H9 (cell line): Measurements from ENCODE around the gene MRO. TPM values are rescaled to one million over a fixed set of nuclear protein-coding genes. Genes with fewer than 3 reads are reported as not detected.

Source experiments
- DNase-seq: peaks from one replicate; pipeline ENCODE4 v3.0.0-alpha.2; 2017
- H2AFZ ChIP-seq: one replicate; pipeline ENCODE4 v1.6.1; 2013; ENCODE audit warnings: mild to moderate bottlenecking, low read length, control low read depth, moderate library complexity
- H2AK5ac ChIP-seq: 2 replicates; pipeline ENCODE4 v1.6.1; 2013; ENCODE audit warnings: low read length, control low read depth, mixed read lengths; ENCODE audit not compliant: insufficient read length
- H2BK120ac ChIP-seq: one replicate; pipeline ENCODE4 v1.6.1; 2013; ENCODE audit warnings: low read depth, mild to moderate bottlenecking, low read length, control low read depth, inconsistent platforms; ENCODE audit not compliant: poor library complexity, severe bottlenecking
- H2BK12ac ChIP-seq: 2 replicates; pipeline ENCODE4 v1.6.1; 2013; ENCODE audit warnings: low read length, control low read depth, mixed read lengths, low read depth; ENCODE audit not compliant: insufficient read length
- H2BK15ac ChIP-seq: 2 replicates; pipeline ENCODE4 v1.6.1; 2013; ENCODE audit warnings: low read depth, low read length, control low read depth
- H2BK20ac ChIP-seq: one replicate; pipeline ENCODE4 v1.6.1; 2013; ENCODE audit warnings: low read depth, mild to moderate bottlenecking, low read length, control low read depth, inconsistent platforms; ENCODE audit not compliant: poor library complexity, severe bottlenecking
- H2BK5ac ChIP-seq: 2 replicates; pipeline ENCODE4 v1.6.1; 2013; ENCODE audit warnings: low read length, control low read depth, mixed read lengths; ENCODE audit not compliant: insufficient read length
- H3K14ac ChIP-seq: 2 replicates; pipeline ENCODE4 v1.6.1; 2013; ENCODE audit warnings: low read length, control low read depth; ENCODE audit not compliant: insufficient read depth
- H3K18ac ChIP-seq: 2 replicates; pipeline ENCODE4 v1.6.1; 2013; ENCODE audit warnings: low read depth, mild to moderate bottlenecking, mixed read lengths, low read length, control low read depth; ENCODE audit not compliant: insufficient read length
- H3K23ac ChIP-seq: 2 replicates; pipeline ENCODE4 v1.6.1; 2013; ENCODE audit warnings: low read length, control low read depth, mixed read lengths, low read depth; ENCODE audit not compliant: insufficient read length
- H3K23me2 ChIP-seq: 2 replicates; pipeline ENCODE4 v1.6.1; 2013; ENCODE audit warnings: low read depth, mild to moderate bottlenecking, mixed read lengths, low read length, control low read depth; ENCODE audit not compliant: insufficient read length, poor library complexity, severe bottlenecking
- H3K27ac ChIP-seq: 2 replicates; pipeline ENCODE4 v1.5.1; 2013; ENCODE audit warnings: low read length, control low read depth, mixed read lengths, low read depth; ENCODE audit not compliant: insufficient read length
- H3K27me3 ChIP-seq: 2 replicates; pipeline ENCODE4 v1.6.1; 2013; ENCODE audit warnings: low read length, control low read depth, inconsistent platforms; ENCODE audit not compliant: insufficient read depth
- H3K4ac ChIP-seq: 2 replicates; pipeline ENCODE4 v1.6.1; 2013; ENCODE audit warnings: low read depth, mild to moderate bottlenecking, control low read depth, inconsistent platforms, low read length, moderate library complexity
- H3K4me1 ChIP-seq: 2 replicates; pipeline ENCODE4 v1.6.1; 2013; ENCODE audit warnings: low read length, control low read depth, inconsistent platforms; ENCODE audit not compliant: insufficient read depth
- H3K4me2 ChIP-seq: 2 replicates; pipeline ENCODE4 v1.6.1; 2013; ENCODE audit warnings: low read length, control low read depth, mixed read lengths; ENCODE audit not compliant: insufficient read length, insufficient read depth
- H3K56ac ChIP-seq: 2 replicates; pipeline ENCODE4 v1.6.1; 2013; ENCODE audit warnings: low read depth, mild to moderate bottlenecking, mixed read lengths, low read length, control low read depth; ENCODE audit not compliant: insufficient read length
- H3K79me1 ChIP-seq: 2 replicates; pipeline ENCODE4 v1.6.1; 2013; ENCODE audit warnings: low read depth, mild to moderate bottlenecking, moderate library complexity, low read length, control low read depth, inconsistent platforms; ENCODE audit not compliant: insufficient read depth, poor library complexity, severe bottlenecking
- H3K79me2 ChIP-seq: 2 replicates; pipeline ENCODE4 v1.6.1; 2013; ENCODE audit warnings: low read length, control low read depth, inconsistent platforms; ENCODE audit not compliant: insufficient read depth
- H3K9ac ChIP-seq: 2 replicates; pipeline ENCODE4 v1.6.1; 2013; ENCODE audit warnings: low read length, control low read depth, mixed read lengths; ENCODE audit not compliant: insufficient read length; ENCODE audit errors: extremely low read depth
- H3K9me3 ChIP-seq: one replicate; pipeline ENCODE4 v1.6.1; 2013; ENCODE audit warnings: low read depth, low read length, inconsistent platforms; ENCODE audit not compliant: control insufficient read depth
- H3T11ph ChIP-seq: one replicate; pipeline ENCODE4 v1.6.1; 2013; ENCODE audit warnings: mild to moderate bottlenecking, low read length, control low read depth, inconsistent platforms
- H4K20me1 ChIP-seq: one replicate; pipeline ENCODE4 v1.6.1; 2013; ENCODE audit not compliant: control insufficient read depth, insufficient read length, insufficient read depth
- H4K5ac ChIP-seq: 2 replicates; pipeline ENCODE4 v1.6.1; 2013; ENCODE audit warnings: low read depth, mild to moderate bottlenecking, mixed read lengths, low read length, control low read depth; ENCODE audit not compliant: insufficient read length
- H4K8ac ChIP-seq: replicated peaks from 2 replicates; pipeline ENCODE4 v1.6.1; 2013; ENCODE audit warnings: low read length, control low read depth, mixed read lengths, low read depth; ENCODE audit not compliant: insufficient read length
- H4K91ac ChIP-seq: 2 replicates; pipeline ENCODE4 v1.6.1; 2013; ENCODE audit warnings: low read depth, mild to moderate bottlenecking, moderate library complexity, mixed read lengths, low read length, control low read depth; ENCODE audit not compliant: insufficient read length
- H3K27ac Mint-ChIP-seq, 3 experiments: 2 replicates in 2 of 3; 3 replicates in 1 of 3; pipeline ENCODE4 v1.8.0; 2020 to 2021; ENCODE audit warnings: mixed read lengths in 3 of 3, mild to moderate bottlenecking in 1 of 3, moderate library complexity in 1 of 3
- H3K27me3 Mint-ChIP-seq: 2 replicates; pipeline ENCODE4 v1.8.0; 2021; ENCODE audit warnings: low read depth, mild to moderate bottlenecking, moderate library complexity, mixed read lengths
- H3K36me3 Mint-ChIP-seq, 3 experiments: 2 replicates in 2 of 3; 3 replicates in 1 of 3; pipeline ENCODE4 v1.8.0; 2020 to 2021; ENCODE audit warnings: low read depth in 3 of 3, mixed read lengths in 3 of 3; ENCODE audit not compliant: insufficient read depth in 1 of 3
- H3K4me1 Mint-ChIP-seq, 2 experiments: 2 replicates each; pipeline ENCODE4 v1.8.0; 2020; ENCODE audit warnings: mixed read lengths in 2 of 2
- H3K4me3 Mint-ChIP-seq, 2 experiments: 2 replicates in 1 of 2; 3 replicates in 1 of 2; pipeline ENCODE4 v1.8.0; 2020 to 2021; ENCODE audit warnings: mild to moderate bottlenecking in 2 of 2, mixed read lengths in 2 of 2, moderate library complexity in 1 of 2
- H3K9me3 Mint-ChIP-seq, 2 experiments: 2 replicates in 1 of 2; 3 replicates in 1 of 2; pipeline ENCODE4 v1.8.0; 2020; ENCODE audit warnings: mild to moderate bottlenecking in 2 of 2, mixed read lengths in 2 of 2, moderate library complexity in 1 of 2
- CTCF ChIP-seq: fragments of 200-600 bp; sonication (generic); conservative IDR thresholded peaks from 3 replicates; pipeline ENCODE4 v1.8.0; 2021; ENCODE audit warnings: antibody characterized with exemption, mild to moderate bottlenecking
- WGBS: extraction: QIAGEN DNeasy Blood & Tissue Kit; methylation state at CpG from one replicate; pipeline ENCODE4 v1.1.7; 2013; ENCODE audit warnings: missing lambda C conversion rate, low lambda C conversion rate, mixed read lengths; ENCODE audit not compliant: insufficient read length; ENCODE audit errors: extremely low coverage; 5-methylcytosine and 5-hydroxymethylcytosine counted together
- total RNA-seq: library from RNA; stranded (reverse); gene quantifications from 2 replicates; pipeline ENCODE4 v1.2.1, GENCODE V29; 2021

MRO gene
- total RNA-seq, 1 experiment from 2014 or later = 0.57 TPM

- H3K79me1 ChIP-seq = no peaks in the 10 kb centered on the region
- H2BK12ac ChIP-seq = no peak overlapping the region
- Mint-ChIP-seq H3K4me1 (no peaks in the 10 kb centered on the region; a peak in 1 of 4 replicates), H3K36me3 (no peaks in the 10 kb centered on the region), H3K27ac (no peak overlapping the region), H3K27me3 (no peaks in the 10 kb centered on the region; the same call in 1 of the 2 replicates), H3K9me3 (no peaks in the 10 kb centered on the region), H3K4me3 (no peak overlapping the region)
- no peak overlapping the region for H3K23ac ChIP-seq
- H4K20me1 ChIP-seq = no peaks in the 10 kb centered on the region
- H3K4me2 ChIP-seq = no peak overlapping the region
- no peak overlapping the region for H4K91ac ChIP-seq
- no peak overlapping the region for H3K14ac ChIP-seq
- H2BK5ac ChIP-seq = no peak overlapping the region
- H3K9ac ChIP-seq = no peak overlapping the region
- no peaks in the 10 kb centered on the region for H3K23me2 ChIP-seq
- H2AFZ ChIP-seq = no peak overlapping the region
- H3K27me3 ChIP-seq = no peaks in the 10 kb centered on the region
- H3K4ac ChIP-seq = no peak overlapping the region
- H4K5ac ChIP-seq = no peak overlapping the region
- no peak overlapping the region for H3K56ac ChIP-seq
- H2BK20ac ChIP-seq = no peak overlapping the region
- no peak overlapping the region for H3T11ph ChIP-seq
- no peak overlapping the region for H3K18ac ChIP-seq
- H3K4me1 ChIP-seq = no peaks in the 10 kb centered on the region
- no peaks in the 10 kb centered on the region for H3K9me3 ChIP-seq
- DNase-seq = no peak
- H3K27ac ChIP-seq = no peak overlapping the region
- WGBS = no CpG with 5 or more reads among the region's 3 CpGs
- no peaks in the 10 kb centered on the region for H3K79me2 ChIP-seq
- no peak overlapping the region for H4K8ac ChIP-seq
- no peak overlapping the region for H2BK120ac ChIP-seq
- no peak for TF ChIP-seq CTCF
- no peak overlapping the region for H2BK15ac ChIP-seq
- no peak overlapping the region for H2AK5ac ChIP-seq
Measured at GRCh38 chr18:50839996-50840395, 20.2 kb upstream of the MRO start.
